BJ (cell line): ENCODE measurements around the gene WDR74. TPM values are rescaled to one million over a fixed set of nuclear protein-coding genes. Genes with fewer than 3 reads are reported as not detected.

Experiments
- CTCF ChIA-PET: fragments of 350-600 bp; formaldehyde crosslinking; extraction: SDS; loops from one replicate; lab custom pipeline; 2021; ENCODE audit warnings: antibody characterized with exemption, inconsistent platforms; lab: Yijun Ruan, JAX
- POLR2A ChIA-PET: fragments of 300-600 bp; sonication (Branson Sonifier 250); formaldehyde crosslinking; extraction: SDS; loops from one replicate; lab custom pipeline; 2021; ENCODE audit warnings: antibody characterized with exemption; lab: Charles Lee
- DNase-seq: peaks from one replicate; pipeline ENCODE4 v3.0.0-alpha.2; 2011; ENCODE audit warnings: low read depth
- H3K27me3 ChIP-seq: 2 replicates; pipeline ENCODE4 v1.6.0; 2011; ENCODE audit warnings: low read length; ENCODE audit not compliant: control insufficient read depth, insufficient read depth
- H3K36me3 ChIP-seq: 2 replicates; pipeline ENCODE4 v1.5.1; 2011; ENCODE audit warnings: low read length; ENCODE audit not compliant: control insufficient read depth, insufficient read depth
- H3K4me3 ChIP-seq: 2 replicates; pipeline ENCODE4 v1.5.1; 2011; ENCODE audit warnings: low read depth, mild to moderate bottlenecking, control low read depth, low read length
- CTCF ChIP-seq: IDR thresholded peaks from 2 replicates; pipeline ENCODE4 v1.5.1; 2011; ENCODE audit warnings: low read depth, mild to moderate bottlenecking, control low read depth, inconsistent platforms, low read length, moderate library complexity; ENCODE audit not compliant: insufficient read depth
- polyA plus RNA-seq: library from polyadenylated mRNA; depleted of rRNA; stranded (reverse); fragments of >200 nt; gene quantifications from 2 replicates; pipeline ENCODE4 v1.2.3, GENCODE V29; 2011

WDR74 gene
- polyA plus RNA-seq, 1 experiment = 37.9 TPM

GRCh38 chr11:62791501-62792201, 47.7 kb downstream of the WDR74 start, which contains the start of gene TMEM223:
TMEM223 (minus strand) TSS chr11:62792006; CDS start chr11:62791994, 12 bp downstream.
- Histone ChIP-seq H3K27me3 (no peaks in the 10 kb centered on the region), H3K4me3 (peak within 1 kb of the TSS; percentile 88), H3K36me3 (peaks cover 21% of the 10 kb centered on the region)
- peak; percentile 26 for DNase-seq
- CTCF ChIA-PET = no interaction called here
- POLR2A ChIA-PET = interaction anchor here (0.7 kb wide), 1 partner anchor 48 kb away, joined by 13 read pairs; no protein-coding TSS in a partner anchor
- TF ChIP-seq CTCF = peak; percentile 8; the same call in 1 of the 2 replicates

GRCh38 chr11:62789576-62789975, 49.8 kb downstream of the WDR74 start:
- no peak for DNase-seq
- ChIA-PET POLR2A (no interaction called here), CTCF (interaction anchor here (0.8 to 6.8 kb wide), 2 partner anchors 16 to 17 kb away, joined by 3 to 122 read pairs; partner anchors contain the start of genes NXF1 and TAF6L)
- H3K36me3 ChIP-seq = peaks cover 14% of the 10 kb centered on the region
- no peaks in the 10 kb centered on the region for H3K27me3 ChIP-seq
- TF ChIP-seq CTCF = no peak
- H3K4me3 ChIP-seq = no peak overlapping the region

- H3K4me3 ChIP-seq = no peak overlapping the region
- no peak for TF ChIP-seq CTCF
- H3K27me3 ChIP-seq = no peaks in the 10 kb centered on the region
- H3K36me3 ChIP-seq = peaks cover 12% of the 10 kb centered on the region
- CTCF ChIA-PET = interaction anchor here (0.8 to 6.8 kb wide), 3 partner anchors 16 to 74 kb away, joined by 3 to 122 read pairs (median 76); partner anchors contain the start of genes NXF1 and TAF6L
- POLR2A ChIA-PET = no interaction called here
- no peak for DNase-seq
These were observed 50.4 kb downstream of the WDR74 start for GRCh38 chr11:62788991-62789390.

- ChIA-PET CTCF (interaction anchor here (0.7 to 6.8 kb wide), 39 partner anchors 9 to 392 kb away, joined by 3 to 122 read pairs (median 5); partner anchors contain the start of genes BSCL2, GNG3, LRRN4CL and NXF1), POLR2A (interaction anchor here (1.0 kb wide), 1 partner anchor 26 kb away, joined by 3 read pairs; the partner anchor contains the start of gene POLR2G)
- peak within 1 kb of the TSS; percentile 69 for H3K4me3 ChIP-seq
- TF ChIP-seq CTCF = peak; percentile 82
- H3K36me3 ChIP-seq = peaks cover 11% of the 10 kb centered on the region
- no peaks in the 10 kb centered on the region for H3K27me3 ChIP-seq
- DNase-seq = peak; percentile 82
These were observed 52.2 kb downstream of the WDR74 start, which contains the start of gene TMEM179B for GRCh38 chr11:62787005-62787759. TMEM179B (plus strand) TSS chr11:62787402; CDS start chr11:62787432, 30 bp downstream.
